Ishikawa (cell line): ENCODE results near the gene CTNNA3.

Experiments
- CEBPB ChIP-seq: IDR thresholded peaks from 2 replicates; pipeline ENCODE4 v1.6.1; 2012
- CREB1 ChIP-seq: IDR thresholded peaks from 2 replicates; pipeline ENCODE4 v1.6.1; 2012; ENCODE audit warnings: low read depth
- EGR1 ChIP-seq: IDR thresholded peaks from 2 replicates; pipeline ENCODE4 v1.6.1; 2012
- EP300 ChIP-seq: IDR thresholded peaks from 2 replicates; pipeline ENCODE4 v1.6.1; 2012; ENCODE audit warnings: borderline replicate concordance
- FOXM1 ChIP-seq: IDR thresholded peaks from 2 replicates; pipeline ENCODE4 v1.6.1; 2012; ENCODE audit warnings: low read depth, borderline replicate concordance
- NFIC ChIP-seq: IDR thresholded peaks from 2 replicates; pipeline ENCODE4 v1.6.1; 2012
- RAD21 ChIP-seq: IDR thresholded peaks from 2 replicates; pipeline ENCODE4 v1.6.1; 2012; ENCODE audit warnings: low read depth
- REST ChIP-seq: IDR thresholded peaks from 2 replicates; pipeline ENCODE4 v1.6.1; 2012; ENCODE audit warnings: low read depth, mild to moderate bottlenecking
- TAF1 ChIP-seq: IDR thresholded peaks from 2 replicates; pipeline ENCODE4 v1.6.1; 2012; ENCODE audit warnings: low read depth, mild to moderate bottlenecking
- TCF12 ChIP-seq: IDR thresholded peaks from 2 replicates; pipeline ENCODE4 v1.6.1; 2012; ENCODE audit warnings: low read depth
- TEAD4 ChIP-seq: IDR thresholded peaks from 2 replicates; pipeline ENCODE4 v1.6.1; 2012
- YY1 ChIP-seq: IDR thresholded peaks from 2 replicates; pipeline ENCODE4 v1.6.1; 2012; ENCODE audit warnings: low read depth
- ZBTB7A ChIP-seq: IDR thresholded peaks from 2 replicates; pipeline ENCODE4 v1.6.1; 2012; ENCODE audit warnings: low read depth
- TF ChIP-seq, protein P1 (sequence below): IDR thresholded peaks from 2 replicates; pipeline ENCODE4 v1.6.1; 2012
- TF ChIP-seq, protein P2 (sequence below): IDR thresholded peaks from 2 replicates; pipeline ENCODE4 v1.6.1; 2012

Gene CTNNA3

GRCh38 chr10:67723601-67724000, 27.6 kb upstream of the CTNNA3 start:
- no peak for TF ChIP-seq CREB1
- TF ChIP-seq, protein P1, sequence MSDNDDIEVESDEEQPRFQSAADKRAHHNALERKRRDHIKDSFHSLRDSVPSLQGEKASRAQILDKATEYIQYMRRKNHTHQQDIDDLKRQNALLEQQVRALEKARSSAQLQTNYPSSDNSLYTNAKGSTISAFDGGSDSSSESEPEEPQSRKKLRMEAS, result no peak

GRCh38 chr10:67722113-67722512, 26.1 kb upstream of the CTNNA3 start:
- TF ChIP-seq ZBTB7A, result no peak
- TF ChIP-seq EP300, result no peak
- no peak for TF ChIP-seq CEBPB
- no peak for TF ChIP-seq YY1
- TF ChIP-seq RAD21, result no peak
- TF ChIP-seq, protein P2, sequence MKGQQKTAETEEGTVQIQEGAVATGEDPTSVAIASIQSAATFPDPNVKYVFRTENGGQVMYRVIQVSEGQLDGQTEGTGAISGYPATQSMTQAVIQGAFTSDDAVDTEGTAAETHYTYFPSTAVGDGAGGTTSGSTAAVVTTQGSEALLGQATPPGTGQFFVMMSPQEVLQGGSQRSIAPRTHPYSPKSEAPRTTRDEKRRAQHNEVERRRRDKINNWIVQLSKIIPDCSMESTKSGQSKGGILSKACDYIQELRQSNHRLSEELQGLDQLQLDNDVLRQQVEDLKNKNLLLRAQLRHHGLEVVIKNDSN, result no peak
- no peak for TF ChIP-seq NFIC
- TF ChIP-seq REST, result no peak
- no peak for TF ChIP-seq FOXM1
- TF ChIP-seq TAF1, result no peak
- no peak for TF ChIP-seq TEAD4
- TF ChIP-seq, protein P1, result no peak
- TF ChIP-seq EGR1, result no peak

- no peak for TF ChIP-seq EGR1
- no peak for TF ChIP-seq NFIC
- TF ChIP-seq, protein P2, result no peak
- TF ChIP-seq CEBPB, result no peak
- no peak for TF ChIP-seq REST
- TF ChIP-seq RAD21, result no peak
- TF ChIP-seq FOXM1, result no peak
- no peak for TF ChIP-seq TCF12
- TF ChIP-seq ZBTB7A, result no peak
- TF ChIP-seq TEAD4, result no peak
- TF ChIP-seq, protein P1, result no peak
- TF ChIP-seq YY1, result no peak
- TF ChIP-seq TAF1, result no peak
- no peak for TF ChIP-seq CREB1
- no peak for TF ChIP-seq EP300
These were observed 9.9 kb upstream of the CTNNA3 start for GRCh38 chr10:67705921-67706320.

GRCh38 chr10:67698164-67698563, 2.2 kb upstream of the CTNNA3 start:
- TF ChIP-seq TAF1, result no peak
- TF ChIP-seq CREB1, result no peak
- TF ChIP-seq, protein P2, result no peak
- TF ChIP-seq, protein P1, result no peak
- no peak for TF ChIP-seq ZBTB7A
- TF ChIP-seq EGR1, result no peak
- no peak for TF ChIP-seq REST
- no peak for TF ChIP-seq FOXM1
- TF ChIP-seq NFIC, result no peak
- no peak for TF ChIP-seq RAD21
- TF ChIP-seq YY1, result no peak
- TF ChIP-seq TCF12, result no peak
- no peak for TF ChIP-seq TEAD4
